LNCaP clone FGC (cell line): ENCODE measurements around the gene PPDPF.
A peak's percentile ranks its signal among the peaks of the same experiment; 100 is the strongest.

Source experiments
- DNase-seq: peaks from one replicate; pipeline ENCODE4 v3.0.0-alpha.2; 2011; ENCODE audit warnings: low read depth
- H3K4me3 ChIP-seq: 2 replicates; pipeline ENCODE4 v1.5.1; 2011; ENCODE audit warnings: mild to moderate bottlenecking, low read depth, low read length, control low read depth
- TF ChIP-seq, protein P1 (sequence below): IDR thresholded peaks from 2 replicates; pipeline ENCODE4 v1.5.1; 2012; ENCODE audit warnings: mild to moderate bottlenecking; ENCODE audit not compliant: control insufficient read depth, insufficient read depth; ENCODE audit errors: extremely low read depth

Gene PPDPF

DNA sequence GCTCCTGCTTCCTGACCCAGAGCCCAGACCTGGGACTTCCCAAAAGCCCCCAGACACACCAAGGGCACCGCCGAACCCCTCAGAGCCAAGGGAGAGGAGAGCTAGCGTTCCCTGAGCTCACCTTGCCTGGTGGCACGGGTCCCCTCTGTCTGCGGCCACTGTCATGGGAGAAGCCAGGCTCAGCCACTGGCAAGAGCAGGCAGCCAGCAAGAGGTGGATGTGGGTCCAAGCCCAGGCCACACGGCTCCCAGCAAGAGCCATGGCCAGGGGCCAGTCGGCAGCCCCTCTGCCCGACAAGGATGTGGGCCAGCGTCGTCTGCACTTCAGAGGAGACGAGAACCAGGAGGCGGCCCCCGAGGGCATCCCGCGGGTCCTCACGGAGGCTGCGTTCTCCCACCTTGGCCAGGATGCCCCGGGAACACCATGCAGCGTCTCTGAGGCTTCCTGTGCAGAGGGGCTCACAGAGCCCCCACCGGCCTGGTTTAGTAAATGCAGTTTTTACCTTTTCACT lies 2.2 kb upstream of the PPDPF start:
- H3K4me3 ChIP-seq = no peak overlapping the region
- DNase-seq = no peak
- TF ChIP-seq, protein P1, sequence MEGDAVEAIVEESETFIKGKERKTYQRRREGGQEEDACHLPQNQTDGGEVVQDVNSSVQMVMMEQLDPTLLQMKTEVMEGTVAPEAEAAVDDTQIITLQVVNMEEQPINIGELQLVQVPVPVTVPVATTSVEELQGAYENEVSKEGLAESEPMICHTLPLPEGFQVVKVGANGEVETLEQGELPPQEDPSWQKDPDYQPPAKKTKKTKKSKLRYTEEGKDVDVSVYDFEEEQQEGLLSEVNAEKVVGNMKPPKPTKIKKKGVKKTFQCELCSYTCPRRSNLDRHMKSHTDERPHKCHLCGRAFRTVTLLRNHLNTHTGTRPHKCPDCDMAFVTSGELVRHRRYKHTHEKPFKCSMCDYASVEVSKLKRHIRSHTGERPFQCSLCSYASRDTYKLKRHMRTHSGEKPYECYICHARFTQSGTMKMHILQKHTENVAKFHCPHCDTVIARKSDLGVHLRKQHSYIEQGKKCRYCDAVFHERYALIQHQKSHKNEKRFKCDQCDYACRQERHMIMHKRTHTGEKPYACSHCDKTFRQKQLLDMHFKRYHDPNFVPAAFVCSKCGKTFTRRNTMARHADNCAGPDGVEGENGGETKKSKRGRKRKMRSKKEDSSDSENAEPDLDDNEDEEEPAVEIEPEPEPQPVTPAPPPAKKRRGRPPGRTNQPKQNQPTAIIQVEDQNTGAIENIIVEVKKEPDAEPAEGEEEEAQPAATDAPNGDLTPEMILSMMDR = no peak

DNA sequence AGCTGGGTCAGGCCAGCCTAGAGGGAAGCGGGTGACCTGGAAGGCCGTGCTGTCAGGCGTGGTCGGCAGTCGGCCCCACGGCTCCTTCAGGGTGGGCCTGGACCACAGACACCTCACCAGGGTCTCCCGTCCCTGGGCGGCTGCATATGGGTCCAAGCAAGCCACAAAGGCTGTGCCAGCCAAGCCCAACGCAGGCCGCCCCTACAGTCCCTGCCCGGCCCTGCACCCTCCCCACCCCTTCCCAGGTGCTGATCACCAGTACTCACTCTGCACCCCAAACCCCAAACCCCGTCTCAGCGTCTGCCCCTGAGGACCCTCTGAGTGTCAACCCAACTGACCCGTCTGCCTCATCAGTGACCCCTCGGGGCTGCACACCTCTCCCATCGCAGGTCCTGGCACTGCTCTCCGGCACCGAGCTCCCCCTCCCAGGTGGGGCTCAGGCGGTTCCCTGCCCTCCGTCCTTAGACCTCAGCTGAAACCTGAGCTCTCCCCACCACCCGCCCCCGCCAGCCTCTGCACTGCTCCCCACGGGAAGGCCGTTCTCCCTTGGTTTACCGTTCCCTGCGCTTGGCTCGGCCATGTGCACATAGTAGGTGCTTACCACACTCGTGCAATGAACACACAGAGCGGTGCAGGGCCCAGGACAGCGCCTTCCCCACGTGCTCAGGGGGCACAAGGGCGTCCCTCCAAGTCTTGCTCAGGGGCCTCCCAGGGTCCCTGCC lies 1.5 kb upstream of the PPDPF start:
- TF ChIP-seq, protein P1 = no peak
- H3K4me3 ChIP-seq = peak overlapping the region; percentile 77
- no peak for DNase-seq

DNA sequence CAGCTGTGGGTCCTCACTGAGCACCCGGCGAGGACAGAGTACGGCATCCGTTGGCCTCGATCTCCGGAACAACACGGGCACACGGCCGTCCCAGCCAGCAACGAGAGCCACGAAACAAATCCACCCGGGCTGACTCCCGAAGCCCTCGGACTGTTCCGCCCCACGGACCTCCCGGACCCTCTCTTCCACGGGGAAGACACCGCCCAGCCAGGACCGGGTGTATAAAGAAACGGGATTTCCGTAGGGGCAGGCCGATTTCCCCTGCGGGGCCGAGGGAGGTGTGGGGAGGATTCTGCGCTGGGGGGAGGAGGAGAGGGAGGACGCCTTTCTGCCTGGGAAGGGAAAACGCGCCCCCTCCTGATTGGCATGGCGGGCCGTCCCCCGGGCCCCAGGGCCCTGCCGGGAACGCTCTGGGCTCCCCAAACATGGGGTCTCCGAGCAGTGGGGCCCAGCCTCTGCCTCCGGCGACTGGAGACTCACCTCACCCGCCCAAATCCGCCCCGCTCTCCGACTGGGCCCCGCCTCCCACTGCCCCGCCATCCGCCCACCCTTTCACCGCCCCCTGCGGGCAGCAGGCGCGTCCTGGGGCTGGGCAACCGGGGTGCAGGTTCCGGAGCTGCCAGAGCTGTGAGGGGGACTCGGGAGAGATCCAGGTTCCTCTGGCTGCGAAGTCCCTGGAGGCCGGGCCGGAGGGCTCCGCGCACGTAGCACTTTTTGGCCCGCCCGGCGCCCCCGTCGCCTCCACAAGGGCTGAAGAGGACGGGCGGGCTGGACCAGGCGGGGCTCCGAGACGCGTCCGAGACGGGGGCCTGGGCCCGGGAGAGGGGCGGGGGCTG lies 679 bp upstream of the PPDPF start:
- peak overlapping the region; percentile 77 for H3K4me3 ChIP-seq
- DNase-seq = no peak
- TF ChIP-seq, protein P1 = no peak

DNA sequence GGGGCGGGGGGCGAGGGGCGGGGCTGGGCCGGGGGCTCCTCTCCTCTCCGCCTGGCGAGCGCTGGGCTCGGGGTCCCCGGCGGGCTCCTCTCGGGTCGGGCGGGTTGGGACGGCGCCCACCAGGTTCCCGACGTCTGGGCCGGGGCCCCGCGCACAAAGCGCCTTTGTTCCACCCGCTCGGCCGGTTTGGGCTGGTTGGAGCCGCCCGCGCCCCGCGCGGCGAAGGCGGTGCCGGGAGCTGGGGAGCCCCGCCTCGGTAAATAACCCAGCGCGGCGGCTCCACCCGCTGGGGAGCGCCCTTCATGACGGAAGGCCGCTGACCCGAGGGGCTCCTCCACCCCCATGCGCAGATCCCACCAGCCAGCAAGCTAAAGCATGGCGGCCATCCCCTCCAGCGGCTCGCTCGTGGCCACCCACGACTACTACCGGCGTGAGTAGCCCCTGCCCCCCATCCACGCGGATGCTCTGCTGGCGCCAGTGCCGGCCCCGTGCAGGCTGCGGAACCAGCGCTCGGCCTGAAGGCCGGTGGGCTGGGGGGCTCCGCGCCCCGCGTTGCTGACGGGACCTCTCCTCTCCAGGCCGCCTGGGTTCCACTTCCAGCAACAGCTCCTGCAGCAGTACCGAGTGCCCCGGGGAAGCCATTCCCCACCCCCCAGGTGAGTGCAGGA lies 503 bp downstream of the PPDPF start:
- TF ChIP-seq, protein P1 = no peak
- DNase-seq = peak; percentile 21
- peak overlapping the region; percentile 77 for H3K4me3 ChIP-seq

DNA sequence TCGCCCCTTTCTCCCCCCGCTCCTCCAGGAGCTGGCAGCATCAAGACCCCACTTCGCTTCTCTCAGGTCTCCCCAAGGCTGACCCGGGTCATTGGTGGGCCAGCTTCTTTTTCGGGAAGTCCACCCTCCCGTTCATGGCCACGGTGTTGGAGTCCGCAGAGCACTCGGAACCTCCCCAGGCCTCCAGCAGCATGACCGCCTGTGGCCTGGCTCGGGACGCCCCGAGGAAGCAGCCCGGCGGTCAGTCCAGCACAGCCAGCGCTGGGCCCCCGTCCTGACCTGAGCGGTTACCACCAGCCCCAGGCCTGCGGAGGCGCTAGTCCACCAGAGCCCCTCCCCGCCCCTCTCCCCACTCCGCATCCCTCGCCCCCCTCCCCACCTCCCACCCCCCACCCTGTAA lies 1.0 kb downstream of the PPDPF start:
- TF ChIP-seq, protein P1 = 0 out of 2 replicates have a peak, but pooled peaks have one; percentile 8
- no peak for DNase-seq
- H3K4me3 ChIP-seq = peak overlapping the region; percentile 77

DNA sequence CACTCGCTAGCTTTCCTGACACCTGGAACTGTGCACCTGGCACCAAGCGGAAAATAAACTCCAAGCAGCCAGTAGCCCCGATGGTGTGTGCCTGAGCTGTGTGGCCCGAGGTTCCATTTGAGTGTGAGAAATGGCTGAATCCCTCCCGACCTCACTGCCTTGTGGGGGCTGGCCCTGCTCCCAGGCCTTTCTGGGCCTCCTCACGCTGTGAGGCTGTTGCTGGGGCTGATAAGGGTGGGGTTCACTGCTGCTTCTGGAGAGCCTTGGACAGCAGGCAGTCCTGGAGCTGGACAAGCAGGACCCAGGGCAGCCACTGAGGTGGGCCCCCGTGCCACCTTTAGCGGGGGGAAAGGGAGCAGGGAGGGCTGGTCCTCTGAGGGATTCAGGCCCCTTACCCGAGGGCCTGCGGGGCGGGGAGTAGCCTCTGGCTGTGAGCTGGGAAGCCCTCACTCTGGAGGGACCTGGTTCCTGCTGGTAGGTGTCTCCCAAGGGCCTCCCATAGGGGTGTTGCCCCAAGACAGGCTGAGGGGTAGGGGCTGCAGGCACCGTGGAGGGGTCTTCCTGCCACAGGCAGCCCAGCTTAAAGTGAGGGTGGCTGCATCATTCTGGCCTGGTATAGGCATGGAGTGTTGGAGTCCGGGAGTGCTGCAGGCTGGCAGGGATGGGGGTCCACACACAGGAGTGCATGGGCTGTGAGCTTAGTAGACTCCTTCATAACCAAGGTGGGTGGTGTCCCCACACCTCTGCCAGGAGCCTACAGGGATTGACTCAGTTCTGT lies 1.7 kb downstream of the PPDPF start:
- H3K4me3 ChIP-seq = peak overlapping the region; percentile 77
- TF ChIP-seq, protein P1 = no peak
- DNase-seq = no peak
